Stomach (tissue), 9 donors: ENCODE results near the gene FLRT3. TPM values are rescaled to one million over a fixed set of nuclear protein-coding genes. Genes with fewer than 3 reads are reported as not detected.

Experiments used
- DNase-seq, 2 donors: peaks; one replicate each; pipeline versions ENCODE4 v3.0.0 to v3.0.0-alpha.2; 2013 to 2019
- H3K27ac ChIP-seq, 5 donors: fragments of 200-600 bp in 4 of 5; sonication (generic) in 4 of 5; one replicate each; pipeline ENCODE4 v1.5.1; 2013 to 2019; ENCODE audit warnings: mild to moderate bottlenecking in 1 of 5, moderate library complexity in 1 of 5
- H3K27me3 ChIP-seq, 3 donors: fragments of 200-600 bp; sonication (generic); one replicate each; pipeline ENCODE4 v1.5.1; 2017 to 2019; ENCODE audit warnings: mixed run types in 1 of 3
- H3K36me3 ChIP-seq, 4 donors: fragments of 200-600 bp; sonication (generic); 1 replicate in 3 of 4; 2 replicates in 1 of 4; pipeline ENCODE4 v1.5.1; 2016 to 2019
- H3K4me1 ChIP-seq, 4 donors: fragments of 200-600 bp; sonication (generic); one replicate each; pipeline ENCODE4 v1.5.1; 2016 to 2019
- H3K4me3 ChIP-seq, 4 donors: fragments of 200-600 bp; sonication (generic) in 3 of 4; one replicate each; pipeline ENCODE4 v1.5.1; 2016 to 2019; ENCODE audit warnings: mild to moderate bottlenecking in 1 of 4
- H3K9me3 ChIP-seq, 4 donors: fragments of 200-600 bp; sonication (generic); one replicate each; pipeline ENCODE4 v1.5.1; 2016 to 2019
- EP300 ChIP-seq: sonication (generic); formaldehyde crosslinking; IDR thresholded peaks from one replicate; pipeline ENCODE4 v1.6.1; 2017; ENCODE audit warnings: antibody characterized with exemption
- POLR2A ChIP-seq, 4 donors: fragments of 450-650 bp; IDR thresholded peaks; one replicate each; pipeline ENCODE4 v1.6.1; 2016; ENCODE audit warnings: antibody characterized with exemption in 4 of 4, control low read depth in 2 of 4, mild to moderate bottlenecking in 1 of 4, moderate library complexity in 1 of 4
- POLR2AphosphoS5 ChIP-seq, 3 donors: sonication (generic); formaldehyde crosslinking; IDR thresholded peaks; one replicate each; pipeline ENCODE4 v1.6.1; 2016; ENCODE audit warnings: antibody characterized with exemption in 3 of 3
- WGBS, 5 donors: extraction: QIAGEN DNeasy Blood & Tissue Kit in 3 of 5; methylation state at CpG; one replicate each; pipeline versions ENCODE4 v1.1.5 to v1.1.7; 2013 to 2018; 5-methylcytosine and 5-hydroxymethylcytosine counted together
- intact Hi-C: fragments of 100-400 bp; cut with DNase I; formaldehyde crosslinking; loops from one replicate; pipeline ENCODE4 v1.15.1; 2023; ENCODE audit warnings: low total_unique reads
- polyA plus RNA-seq, 3 donors: library from polyadenylated mRNA; stranded (reverse); fragments of 200-250 nt; gene quantifications; one replicate each; pipeline ENCODE4 v1.2.3, GENCODE V29; 2013
- total RNA-seq, 5 donors: library from RNA; depleted of rRNA; stranded (reverse); fragments of >200 nt; gene quantifications; one replicate each; pipeline versions ENCODE4 v1.1.0 to v1.2.3, GENCODE V29; 2014 to 2016
- TF ChIP-seq, protein P1 (sequence below), 7 experiments: fragments of 450-650 bp in 4 of 7; fragments of 200-600 bp in 3 of 7; sonication (generic) in 3 of 7; IDR thresholded peaks; one replicate each; pipeline ENCODE4 v1.5.1; 2016 to 2019; ENCODE audit warnings: antibody characterized with exemption in 7 of 7, control low read depth in 2 of 7, mild to moderate bottlenecking in 1 of 7
- donor health status: healthy with polysubstance abuse.
- donor health status: Bipolar disorder and iron deficiency.
- donor health status: healthy.

FLRT3 gene
- total and polyA plus RNA-seq, 8 donors = 1.7 to 38.2 (median 8.0) TPM; not detected in 1

GRCh38 chr20:14295770-14296309 lies 41.6 kb downstream of the FLRT3 start:
- Histone ChIP-seq H3K4me3 (no peak overlapping the region), H3K27ac (no peak overlapping the region), H3K4me1 (no peaks in the 10 kb centered on the region), H3K27me3 (no peaks in the 10 kb centered on the region), H3K36me3 (no peaks in the 10 kb centered on the region), H3K9me3 (no peaks in the 10 kb centered on the region)
- DNase-seq = no peak
- WGBS, 5 donors = 45 to 55% (median 49%) methylated on average over 3 of the region's 3 CpGs
- no peak for TF ChIP-seq EP300
- TF ChIP-seq POLR2A (IDR thresholded peaks at IDR 0.05) = no peak
- no peak for TF ChIP-seq POLR2AphosphoS5 (IDR thresholded peaks at IDR 0.05)
- TF ChIP-seq, protein P1, sequence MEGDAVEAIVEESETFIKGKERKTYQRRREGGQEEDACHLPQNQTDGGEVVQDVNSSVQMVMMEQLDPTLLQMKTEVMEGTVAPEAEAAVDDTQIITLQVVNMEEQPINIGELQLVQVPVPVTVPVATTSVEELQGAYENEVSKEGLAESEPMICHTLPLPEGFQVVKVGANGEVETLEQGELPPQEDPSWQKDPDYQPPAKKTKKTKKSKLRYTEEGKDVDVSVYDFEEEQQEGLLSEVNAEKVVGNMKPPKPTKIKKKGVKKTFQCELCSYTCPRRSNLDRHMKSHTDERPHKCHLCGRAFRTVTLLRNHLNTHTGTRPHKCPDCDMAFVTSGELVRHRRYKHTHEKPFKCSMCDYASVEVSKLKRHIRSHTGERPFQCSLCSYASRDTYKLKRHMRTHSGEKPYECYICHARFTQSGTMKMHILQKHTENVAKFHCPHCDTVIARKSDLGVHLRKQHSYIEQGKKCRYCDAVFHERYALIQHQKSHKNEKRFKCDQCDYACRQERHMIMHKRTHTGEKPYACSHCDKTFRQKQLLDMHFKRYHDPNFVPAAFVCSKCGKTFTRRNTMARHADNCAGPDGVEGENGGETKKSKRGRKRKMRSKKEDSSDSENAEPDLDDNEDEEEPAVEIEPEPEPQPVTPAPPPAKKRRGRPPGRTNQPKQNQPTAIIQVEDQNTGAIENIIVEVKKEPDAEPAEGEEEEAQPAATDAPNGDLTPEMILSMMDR (IDR thresholded peaks at IDR 0.05) = no peak
- intact Hi-C loops = no loop called here

- TF ChIP-seq POLR2AphosphoS5 (IDR thresholded peaks at IDR 0.05) (no peak), POLR2A (IDR thresholded peaks at IDR 0.05) (no peak), EP300 (no peak)
- TF ChIP-seq, protein P1 (IDR thresholded peaks at IDR 0.05) = no peak
Observed at GRCh38 chr20:14295238-14295637, 42.2 kb downstream of the FLRT3 start.

DNA sequence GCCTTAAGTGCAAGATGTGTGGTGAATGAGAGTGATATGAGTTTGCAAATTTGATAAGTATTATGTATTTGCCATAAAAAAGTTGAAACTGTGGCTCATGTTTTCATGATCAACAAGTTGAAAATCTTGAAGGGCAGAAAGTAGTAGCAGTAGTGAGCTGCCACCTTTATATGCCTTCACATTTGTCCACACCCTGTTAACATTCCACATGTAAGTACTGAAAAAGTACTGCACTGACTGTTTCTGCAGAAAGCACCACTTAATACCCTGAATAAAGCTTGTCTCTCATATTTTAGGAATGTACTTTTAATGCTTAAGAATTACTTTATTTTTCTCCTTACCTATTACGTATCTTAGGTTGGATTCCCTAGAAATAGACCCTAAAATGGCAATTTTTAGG lies 45.9 kb downstream of the FLRT3 start:
- no peak for TF ChIP-seq EP300
- no peak for TF ChIP-seq POLR2A (IDR thresholded peaks at IDR 0.05)
- TF ChIP-seq POLR2AphosphoS5 (IDR thresholded peaks at IDR 0.05) = no peak
- TF ChIP-seq, protein P1 (IDR thresholded peaks at IDR 0.05) = no peak
- DNase-seq = no peak
- H3K4me3 ChIP-seq = no peak overlapping the region
- H3K27ac ChIP-seq = no peak overlapping the region
- no peaks in the 10 kb centered on the region for H3K4me1 ChIP-seq
- H3K27me3 ChIP-seq = no peaks in the 10 kb centered on the region
- intact Hi-C loops = no loop called here
- 89 to 98% (median 92%) methylated on average over 1 of the region's 1 CpG for WGBS, 5 donors
- H3K9me3 ChIP-seq = no peaks in the 10 kb centered on the region
- H3K36me3 ChIP-seq = no peaks in the 10 kb centered on the region

More at GRCh38 chr20:14295238-14295637, 42.2 kb downstream of the FLRT3 start:
- Histone ChIP-seq H3K36me3 (no peaks in the 10 kb centered on the region), H3K27ac (no peak overlapping the region), H3K9me3 (no peaks in the 10 kb centered on the region), H3K4me3 (no peak overlapping the region), H3K4me1 (no peaks in the 10 kb centered on the region), H3K27me3 (no peaks in the 10 kb centered on the region)
- WGBS, 5 donors = 29 to 42% (median 41%) methylated on average over 2 of the region's 2 CpGs
- DNase-seq = peak in 1 of 2 donors; percentile 19
- intact Hi-C loops = no loop called here

DNA sequence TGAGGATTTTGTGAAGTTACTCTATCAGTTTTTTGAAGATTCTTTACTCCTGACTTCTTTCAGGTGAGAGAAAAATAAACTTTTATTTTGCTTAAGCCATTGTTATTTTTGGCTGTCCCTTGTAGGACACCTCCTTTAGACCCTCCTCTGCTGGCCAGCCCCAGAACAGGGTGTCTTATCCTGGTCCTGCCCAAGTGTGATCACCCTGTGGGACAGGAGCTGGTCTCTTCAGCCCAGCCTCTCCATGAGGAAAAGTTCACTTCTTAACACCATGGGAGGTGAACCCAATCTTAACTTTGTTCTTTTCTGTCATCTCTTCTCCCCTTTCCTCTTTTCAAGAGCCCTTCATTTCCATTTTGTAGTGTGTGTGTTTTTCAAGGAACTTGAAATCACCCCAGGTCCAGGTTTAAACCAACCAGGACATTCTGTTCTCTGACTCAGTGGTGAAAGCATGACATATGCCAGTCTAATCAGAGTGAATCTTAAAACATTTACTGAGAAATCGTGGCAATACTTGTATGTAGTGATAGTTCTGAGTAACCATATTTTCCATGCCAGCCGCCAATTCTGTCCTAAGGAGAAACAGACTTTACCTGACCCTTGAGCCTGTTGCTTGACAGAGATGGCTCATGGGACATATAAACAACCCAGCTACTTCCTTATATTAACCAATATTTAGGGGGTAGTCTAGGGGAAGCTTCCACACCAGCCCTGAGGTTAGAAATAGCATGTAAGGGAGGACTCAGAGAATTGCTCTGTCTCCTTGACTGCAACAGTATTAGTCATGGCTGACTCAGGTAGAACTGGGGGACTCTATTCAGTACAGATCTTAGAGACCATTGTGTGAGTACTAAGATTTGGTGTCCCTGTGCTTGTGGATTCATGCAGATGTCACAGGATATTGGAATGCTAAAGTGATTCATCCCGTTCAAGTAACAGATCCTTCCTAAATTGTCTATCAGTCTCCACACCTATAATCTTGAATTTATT lies 48.8 kb downstream of the FLRT3 start:
- WGBS, 5 donors = 84 to 91% (median 87%) methylated on average over 3 of the region's 3 CpGs
- H3K27ac ChIP-seq = no peak overlapping the region
- TF ChIP-seq, protein P1 (IDR thresholded peaks at IDR 0.05) = no peak
- TF ChIP-seq POLR2A (IDR thresholded peaks at IDR 0.05) (no peak), POLR2AphosphoS5 (IDR thresholded peaks at IDR 0.05) (no peak)
- H3K27me3 ChIP-seq = no peaks in the 10 kb centered on the region
- H3K4me3 ChIP-seq = no peak overlapping the region
- no peaks in the 10 kb centered on the region for H3K36me3 ChIP-seq
- no peaks in the 10 kb centered on the region for H3K4me1 ChIP-seq
- no peak for DNase-seq
- intact Hi-C loops = no loop called here
- no peaks in the 10 kb centered on the region for H3K9me3 ChIP-seq
